Activated CD8-positive, alpha-beta memory T cell treated with anti-CD3 and anti-CD28 coated beads, Interleukin-2, amount 50 U/mL, for 1 hour (primary cell): ENCODE data around the gene NSD2.
"Not testable (repeated sequence)": the region's sequence is repeated elsewhere in the genome, so short reads cannot be mapped to it uniquely, and the experiment has no call there.

ENCODE experiments used
- DNase-seq: peaks from one replicate; pipeline ENCODE4 v3.0.0-alpha.2; 2020; ENCODE audit errors: extremely low read depth

Gene NSD2

GRCh38 chr4:1870578-1871443 lies at the start of gene NSD2:
NSD2 (plus strand) TSS chr4:1871393; CDS start chr4:1900655, 29,262 bp downstream.
- peak; percentile 56 for DNase-seq

- no peak for DNase-seq
Observed at GRCh38 chr4:1821679-1822567, 49.3 kb upstream of the NSD2 start.

- DNase-seq: no peak
Observed at GRCh38 chr4:1822568-1823544, 48.3 kb upstream of the NSD2 start.

GRCh38 chr4:1823545-1823932 lies 47.7 kb upstream of the NSD2 start:
- no peak for DNase-seq

GRCh38 chr4:1824746-1825145 lies 46.4 kb upstream of the NSD2 start:
- no peak for DNase-seq

GRCh38 chr4:1825326-1825725 lies 45.9 kb upstream of the NSD2 start:
- DNase-seq: no peak

- no peak for DNase-seq
Observed at GRCh38 chr4:1826531-1827350, 44.5 kb upstream of the NSD2 start.

- no peak for DNase-seq
Observed at GRCh38 chr4:1830234-1830633, 41.0 kb upstream of the NSD2 start.

GRCh38 chr4:1830642-1831228 lies 40.5 kb upstream of the NSD2 start:
- no peak for DNase-seq

GRCh38 chr4:1831331-1831730 lies 39.9 kb upstream of the NSD2 start:
- DNase-seq: no peak

- no peak for DNase-seq
Observed at GRCh38 chr4:1832690-1833089, 38.5 kb upstream of the NSD2 start.

- DNase-seq: no peak
Observed at GRCh38 chr4:1833307-1834046, 37.7 kb upstream of the NSD2 start.

GRCh38 chr4:1834047-1834775 lies 37.0 kb upstream of the NSD2 start:
- DNase-seq: no peak

- not testable (repeated sequence) for DNase-seq
Observed at GRCh38 chr4:1835836-1836235, 35.4 kb upstream of the NSD2 start.

- no peak for DNase-seq
Observed at GRCh38 chr4:1836650-1837049, 34.5 kb upstream of the NSD2 start.

- DNase-seq: no peak
Observed at GRCh38 chr4:1837069-1837468, 34.1 kb upstream of the NSD2 start.

- DNase-seq: no peak
Observed at GRCh38 chr4:1839282-1839681, 31.9 kb upstream of the NSD2 start.

GRCh38 chr4:1841201-1841886 lies 29.8 kb upstream of the NSD2 start:
- DNase-seq: no peak
